Measurements from ENCODE around the gene PSMG3.
A peak's percentile ranks its signal among the peaks of the same experiment; 100 is the strongest.
"Not testable (repeated sequence)": the region's sequence is repeated elsewhere in the genome, so short reads cannot be mapped to it uniquely, and the experiment has no call there.

PSMG3 gene

DNA sequence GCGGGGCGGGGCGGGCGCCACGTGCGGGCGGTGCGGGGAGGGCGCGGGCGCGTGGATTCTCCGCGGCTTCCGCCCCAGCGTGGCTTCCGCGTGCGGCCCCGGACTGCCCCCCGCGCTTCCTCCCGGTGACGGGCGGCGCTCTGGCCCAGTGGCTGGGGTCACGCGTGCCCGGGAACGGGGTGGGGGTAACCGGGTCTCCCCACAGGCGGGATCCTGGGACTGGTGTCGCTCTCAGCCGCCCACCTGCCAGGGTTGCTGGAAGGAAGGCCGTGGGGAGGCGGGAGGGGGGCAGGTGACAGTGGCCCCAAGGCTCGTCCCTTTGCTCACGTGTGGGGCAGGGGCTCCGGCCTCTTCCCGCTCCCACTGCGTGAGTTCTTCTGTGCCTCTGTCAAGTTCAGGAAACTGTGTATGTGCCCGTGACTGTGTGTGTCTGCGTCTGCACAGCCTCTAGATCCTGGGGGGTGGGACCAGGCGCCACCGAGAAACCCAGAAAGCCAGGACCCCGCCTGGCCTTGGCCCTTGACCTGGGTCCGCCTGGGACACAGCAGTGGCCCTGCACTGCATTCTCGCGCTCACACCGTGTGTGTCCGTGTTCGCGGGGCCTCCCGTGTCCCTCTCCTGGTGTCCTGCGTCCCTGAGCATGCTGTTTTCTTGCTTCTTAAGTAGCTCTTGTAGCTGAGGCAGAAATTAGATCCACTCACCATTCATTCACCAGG is 38.4 kb downstream of the PSMG3 start:
- peak; percentile 56 for DNase-seq

DNA sequence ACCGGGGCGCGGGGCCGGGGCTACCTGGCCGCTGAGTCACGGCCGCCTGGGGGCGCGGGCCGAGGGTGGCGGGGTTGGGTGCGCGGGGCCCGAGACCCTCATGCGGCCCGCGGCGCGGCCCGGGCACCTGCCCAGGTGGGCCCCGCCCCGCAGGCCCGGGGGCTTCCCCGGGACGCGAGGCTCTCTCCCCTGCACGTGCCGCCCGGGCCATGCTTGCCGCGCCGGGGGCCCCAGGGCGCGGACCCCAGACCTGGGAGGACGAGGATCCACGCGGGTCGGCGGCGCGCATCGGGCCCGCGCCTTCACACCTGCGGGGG is 38.9 kb downstream of the PSMG3 start:
- no peak for DNase-seq

DNA sequence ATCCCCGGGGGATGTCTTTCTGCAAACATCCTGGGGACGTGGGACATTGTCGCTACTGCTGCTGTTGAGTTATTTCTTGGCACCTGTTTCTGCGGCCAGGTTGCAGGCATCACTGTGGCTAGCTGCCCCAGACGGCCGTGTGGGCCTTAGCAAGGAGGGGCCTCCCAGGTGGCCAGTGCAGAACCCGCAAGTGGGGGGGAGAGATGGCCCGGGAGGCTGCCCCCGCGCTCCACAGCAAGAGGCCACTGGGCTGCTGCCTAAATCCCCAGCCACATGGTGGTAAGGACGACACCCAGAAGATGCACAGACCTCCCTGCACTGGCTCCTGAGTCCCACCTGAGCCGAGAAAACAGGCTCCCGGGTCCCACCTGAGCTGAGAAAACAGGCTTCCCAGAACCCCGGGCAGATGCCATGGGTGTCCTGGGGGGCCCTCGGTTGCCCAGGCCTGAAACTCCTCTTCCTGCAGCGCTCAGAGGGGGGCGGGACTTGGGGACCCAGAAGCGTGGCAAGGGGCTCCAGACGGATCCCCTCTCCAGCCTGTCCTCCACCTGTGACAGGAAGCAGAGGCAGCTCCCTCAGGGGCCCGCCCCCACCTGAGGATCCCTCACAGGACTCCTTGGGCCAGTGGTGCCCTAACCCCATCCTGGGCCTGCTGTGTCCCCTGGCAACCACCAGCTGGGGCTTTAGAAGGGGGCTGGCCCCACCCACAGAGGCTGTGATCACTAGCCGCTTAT is 40.3 kb downstream of the PSMG3 start:
- DNase-seq = no peak

DNA sequence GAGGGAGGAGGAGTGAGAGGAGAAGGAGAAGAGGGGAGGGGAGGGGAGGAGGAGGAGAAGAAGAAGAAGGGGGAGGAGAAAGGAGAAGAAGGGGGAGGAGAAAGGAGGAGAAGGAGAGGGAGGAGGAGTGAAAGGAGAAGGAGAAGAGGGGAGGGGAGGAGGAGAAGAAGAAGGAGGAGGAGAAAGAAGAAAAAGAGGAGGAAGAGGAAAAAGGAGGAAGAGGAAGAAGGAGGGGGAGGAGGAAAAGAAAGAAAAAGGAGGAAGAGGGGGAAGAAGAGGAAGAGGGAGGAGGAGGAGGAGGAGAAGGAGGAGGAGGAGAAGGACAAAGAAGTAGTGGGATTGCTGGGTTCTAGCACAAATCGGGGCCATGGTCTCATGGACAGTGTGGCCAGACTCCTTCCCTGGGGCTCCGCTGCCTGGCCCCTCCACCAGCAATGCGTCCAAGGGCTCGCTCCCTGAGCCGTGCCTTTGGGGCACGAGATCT is 43.5 kb downstream of the PSMG3 start:
- no peak for DNase-seq

DNA sequence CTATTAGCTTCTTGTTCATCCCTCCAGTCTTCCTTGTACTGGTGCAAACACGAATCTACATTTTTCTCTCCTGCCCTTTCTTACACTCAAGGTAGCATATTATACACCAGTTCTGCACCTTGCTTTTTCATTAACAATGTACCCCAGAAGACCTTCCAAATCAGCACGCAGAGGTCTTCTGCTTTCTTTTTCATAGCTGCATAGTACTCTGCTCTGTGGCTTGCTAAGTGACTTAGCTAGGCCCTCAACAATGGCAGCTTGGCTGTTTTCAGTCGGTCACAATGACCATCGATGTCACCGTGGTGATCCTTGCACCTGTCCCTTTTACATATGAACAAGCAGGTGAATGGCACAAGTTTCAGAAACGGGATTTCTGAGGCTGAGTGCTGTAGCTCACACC is 44.4 kb downstream of the PSMG3 start:
- no peak for DNase-seq

DNA sequence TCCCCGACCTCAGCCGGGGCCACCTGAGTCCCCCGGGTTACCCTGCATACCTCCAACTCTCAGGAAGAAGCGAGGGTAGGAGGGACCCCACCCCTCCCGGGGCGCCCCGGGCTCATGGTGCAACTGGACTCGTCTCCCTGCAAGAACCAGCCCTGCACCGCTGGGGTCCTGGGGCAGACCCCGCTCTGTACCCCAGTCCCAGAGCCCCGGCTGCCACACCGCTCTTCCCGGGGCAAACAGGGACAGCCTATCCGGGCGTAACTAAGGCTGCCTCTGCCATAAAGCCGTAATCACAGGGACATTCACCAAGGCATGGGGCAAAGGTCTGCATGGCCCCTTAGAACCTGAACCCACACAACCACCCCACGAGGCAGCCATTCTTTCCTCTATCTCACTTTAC is 46.0 kb downstream of the PSMG3 start:
- DNase-seq = no peak

DNA sequence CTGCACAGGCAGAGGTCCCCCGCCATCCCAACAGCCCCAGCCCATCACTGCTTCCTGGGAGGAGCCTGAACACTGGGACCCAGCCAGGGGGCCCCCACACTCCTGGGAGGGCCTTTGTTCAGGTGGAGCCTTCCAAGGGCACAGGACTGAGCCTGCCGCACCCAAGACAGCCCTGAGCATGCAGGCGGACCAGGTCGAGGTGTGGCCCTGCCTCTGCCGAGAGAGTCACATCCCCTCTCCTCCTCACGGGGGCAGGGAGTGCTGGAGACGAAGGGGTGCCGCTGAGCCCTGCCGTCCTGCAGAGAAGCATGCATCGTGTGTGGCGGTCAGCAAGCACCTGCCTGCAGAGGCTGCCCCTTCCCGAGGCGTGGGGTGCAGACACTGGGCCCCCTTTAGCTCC is 46.6 kb downstream of the PSMG3 start:
- DNase-seq = no peak

DNA sequence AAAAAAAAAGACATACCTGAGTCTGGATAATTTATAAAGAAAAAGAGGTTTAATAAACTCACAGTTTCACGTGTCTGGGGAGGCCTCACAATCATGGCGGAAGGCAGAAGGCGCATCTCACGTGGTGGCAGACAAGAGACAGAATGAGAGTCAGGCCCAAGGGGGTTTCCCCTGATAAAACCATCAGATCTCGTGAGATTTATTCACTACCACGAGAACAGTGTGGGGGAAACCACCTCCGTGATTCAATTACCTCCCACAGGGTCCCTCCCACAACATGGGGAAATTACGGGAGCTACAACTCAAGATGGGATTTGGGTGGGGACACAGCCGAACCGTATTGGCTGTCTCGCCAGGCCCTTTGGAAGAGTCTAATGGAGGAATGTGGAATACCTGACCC is 48.4 kb downstream of the PSMG3 start:
- no peak for DNase-seq

DNA sequence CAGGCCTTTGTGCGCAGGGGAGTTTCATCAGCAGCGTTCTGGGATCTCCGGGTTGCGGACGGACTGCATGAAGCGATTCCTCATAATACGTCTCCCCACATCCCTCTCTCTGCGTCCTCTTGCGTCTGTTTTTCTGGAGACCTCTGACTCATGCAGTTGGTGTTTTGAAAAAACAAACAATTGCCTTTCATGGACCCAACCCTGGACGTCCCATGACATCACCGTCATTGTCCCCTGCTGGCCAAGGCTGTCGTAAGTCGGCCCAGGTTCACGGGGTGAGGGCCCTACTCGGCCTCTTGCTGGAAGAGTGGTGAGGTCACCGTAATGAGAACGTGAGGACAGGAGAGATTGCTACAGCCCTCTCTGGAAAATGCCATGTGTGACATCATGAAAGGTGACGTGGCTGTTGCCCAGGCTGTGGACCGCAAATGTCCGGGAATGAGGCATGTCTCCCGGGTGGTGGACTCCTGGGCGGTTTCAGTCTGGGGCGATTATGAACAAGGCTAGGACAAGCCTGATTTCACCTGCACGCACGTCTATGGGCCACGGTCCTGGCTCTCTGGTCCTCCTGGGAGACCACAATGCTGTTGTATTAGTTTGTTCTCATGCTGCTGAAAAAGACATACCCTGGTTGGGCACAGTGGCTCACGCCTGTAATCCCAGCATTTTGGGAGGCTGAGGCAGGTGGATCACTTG is 49.1 kb downstream of the PSMG3 start:
- no peak for DNase-seq

DNA sequence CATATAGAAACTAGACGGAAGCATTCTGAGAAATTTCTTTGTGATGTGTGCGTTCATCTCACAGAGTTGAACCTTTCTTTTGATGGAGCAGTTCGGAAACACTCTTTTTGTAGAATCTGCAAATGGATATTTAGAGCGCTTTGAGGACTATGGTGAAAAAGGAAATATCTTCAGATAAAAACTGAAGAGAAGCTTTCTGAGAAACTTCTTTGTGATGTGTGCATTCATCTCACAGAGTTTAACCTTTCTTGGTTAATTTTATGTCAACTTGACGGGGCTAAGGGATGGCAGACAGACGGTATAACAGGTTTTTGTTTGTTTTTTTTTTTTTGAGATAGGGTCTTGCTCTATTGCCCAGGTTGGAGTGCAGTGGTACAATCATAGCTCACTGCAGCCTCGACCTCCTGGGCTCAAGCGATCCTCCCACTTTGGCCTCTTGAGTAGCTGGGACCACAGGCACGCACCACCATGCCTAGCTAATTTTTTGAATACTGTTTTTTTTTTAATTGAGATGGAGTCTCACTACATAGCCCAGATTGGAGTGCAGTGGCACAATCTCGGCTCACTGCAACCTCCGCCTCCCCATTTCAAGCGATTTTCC is 50.4 kb downstream of the PSMG3 start:
- not testable (repeated sequence) for DNase-seq

Measured in eye (tissue), 1 donor.